K562 (cell line): ENCODE results near the gene UBE2A. TPM values are rescaled to one million over a fixed set of nuclear protein-coding genes. Genes with fewer than 3 reads are reported as not detected.

Experiments
- ATAC-seq: fragments of 200-7000 bp; cut with Tn5 transposase; 3 replicates; pipeline ENCODE4 v1.9.1; 2020; ENCODE audit warnings: moderate library complexity
- BruUV-seq: library from RNA; stranded (reverse); fragments of 400-500 nt; replicated peaks from 2 replicates; lab custom pipeline; 2021; lab: Mats Ljungman, UMichigan
- CTCF ChIA-PET: fragments of 300-600 bp; formaldehyde crosslinking; extraction: SDS; loops from one replicate; lab custom pipeline; 2021; ENCODE audit warnings: low intra/inter-chr PET ratio; lab: Yijun Ruan, JAX
- POLR2A ChIA-PET: fragments of 300-600, 350-650 bp; sonication (Branson Sonifier 250); formaldehyde crosslinking; extraction: SDS; loops from one replicate; lab custom pipeline; 2021; ENCODE audit warnings: antibody characterized with exemption, inconsistent platforms; lab: Yijun Ruan, JAX
- DNase-seq, 4 experiments: peaks; one replicate each; pipeline versions ENCODE4 v3.0.0 to v3.0.0-alpha.2; 2011 to 2018; ENCODE audit warnings: low spot score in 3 of 4, mixed read lengths in 3 of 4; ENCODE audit errors: extremely low read depth in 1 of 4
- FAIRE-seq: peaks from 2 replicates; lab custom pipeline; 2011; peaks lifted over from hg19 to GRCh38; lab: Jason Lieb, UNC
- H2AFZ ChIP-seq: 2 replicates; pipeline ENCODE4 v1.6.0; 2011; ENCODE audit warnings: low read depth, low read length, control low read depth, inconsistent platforms
- H3K27ac ChIP-seq: fragments of 200-600 bp; 3 replicates; pipeline ENCODE4 v1.8.0; 2011; ENCODE audit warnings: low read depth, mild to moderate bottlenecking, control low read depth, inconsistent platforms, low read length, moderate library complexity, mixed read lengths; ENCODE audit errors: extremely low read depth
- H3K27me3 ChIP-seq, 2 experiments: fragments of 300-600 bp in 1 of 2; 2 replicates in 1 of 2; 3 replicates in 1 of 2; pipeline versions ENCODE4 v1.6.0 to v1.8.0; 2011; ENCODE audit warnings: inconsistent platforms in 2 of 2, low read length in 2 of 2, mild to moderate bottlenecking in 1 of 2, mixed read lengths in 1 of 2, moderate library complexity in 1 of 2; ENCODE audit not compliant: control insufficient read depth in 2 of 2, insufficient read depth in 2 of 2
- H3K36me3 ChIP-seq: fragments of 300-600 bp; 3 replicates; pipeline ENCODE4 v1.8.0; 2011; ENCODE audit warnings: mild to moderate bottlenecking, low read length, inconsistent platforms; ENCODE audit not compliant: control insufficient read depth, insufficient read depth
- H3K4me1 ChIP-seq, 2 experiments: fragments of 200-600 bp in 1 of 2; replicated peaks in 1 of 2; 2 replicates in 1 of 2; 3 replicates in 1 of 2; pipeline versions ENCODE4 v1.5.1 to v1.8.0; 2011; ENCODE audit warnings: inconsistent platforms in 2 of 2, low read length in 2 of 2, mild to moderate bottlenecking in 1 of 2, mixed read lengths in 1 of 2, moderate library complexity in 1 of 2; ENCODE audit not compliant: control insufficient read depth in 2 of 2, insufficient read depth in 2 of 2
- H3K4me2 ChIP-seq: 2 replicates; pipeline ENCODE4 v1.6.1; 2011; ENCODE audit warnings: low read length, control low read depth, inconsistent platforms, mixed read lengths; ENCODE audit not compliant: insufficient read depth
- H3K4me3 ChIP-seq: fragments of 200-600 bp; sonication (generic), shearing (Covaris generic); 2 replicates; pipeline ENCODE4 v1.5.1; 2016; ENCODE audit warnings: control low read depth, inconsistent platforms
- H3K79me2 ChIP-seq: fragments of 200-600 bp; 3 replicates; pipeline ENCODE4 v1.8.0; 2011; ENCODE audit warnings: low read length, inconsistent platforms; ENCODE audit not compliant: control insufficient read depth, insufficient read depth
- H3K9ac ChIP-seq, 2 experiments: 2 replicates each; pipeline versions ENCODE4 v1.6.0 to v1.6.1; 2011; ENCODE audit warnings: low read depth in 2 of 2, low read length in 2 of 2, control low read depth in 1 of 2, inconsistent platforms in 1 of 2, mild to moderate bottlenecking in 1 of 2, mixed read lengths in 1 of 2; ENCODE audit not compliant: insufficient read depth in 1 of 2
- H3K9me1 ChIP-seq: one replicate; pipeline ENCODE4 v1.6.0; 2011; ENCODE audit warnings: inconsistent platforms, mild to moderate bottlenecking, low read length, moderate library complexity; ENCODE audit not compliant: control insufficient read depth, insufficient read depth
- H3K9me3 ChIP-seq: replicated peaks from 2 replicates; pipeline ENCODE4 v1.5.1; 2011; ENCODE audit warnings: low read depth, low read length, inconsistent platforms; ENCODE audit not compliant: control insufficient read depth, insufficient read depth
- H4K20me1 ChIP-seq: replicated peaks from 2 replicates; pipeline ENCODE4 v1.6.1; 2011; ENCODE audit warnings: low read length, inconsistent platforms, mixed read lengths; ENCODE audit not compliant: control insufficient read depth, insufficient read depth
- AFF4 ChIP-seq: sonication (generic); formaldehyde crosslinking; IDR thresholded peaks from 2 replicates; pipeline ENCODE4 v1.8.0; 2023; ENCODE audit warnings: mild to moderate bottlenecking, missing genetic modification reagents
- CREB3 ChIP-seq: fragments of 450-650 bp; conservative IDR thresholded peaks from 2 replicates; pipeline ENCODE4 v1.6.1; 2016; ENCODE audit warnings: missing genetic modification characterization, low read depth, mild to moderate bottlenecking, missing compliant biosample characterization, moderate library complexity
- ELK3 ChIP-seq: fragments of 450-650 bp; formaldehyde crosslinking; IDR thresholded peaks from 2 replicates; pipeline ENCODE4 v1.4.0; 2020; ENCODE audit warnings: mild to moderate bottlenecking
- GATAD2A ChIP-seq: fragments of 450-650 bp; IDR thresholded peaks from 2 replicates; pipeline ENCODE4 v1.6.1; 2017
- SNIP1 ChIP-seq: fragments of 450-650 bp; IDR thresholded peaks from 2 replicates; pipeline ENCODE4 v1.7.1; 2017; ENCODE audit warnings: low read depth, mild to moderate bottlenecking
- ZHX1 ChIP-seq: fragments of 150-350 bp; conservative IDR thresholded peaks from 2 replicates; pipeline ENCODE4 v1.6.1; 2014; ENCODE audit warnings: low read length
- ZNF23 ChIP-seq: fragments of 250-450 bp; sonication (Bioruptor Pico); IDR thresholded peaks from 2 replicates; pipeline ENCODE4 v1.4.0; 2020; ENCODE audit warnings: mild to moderate bottlenecking
- ZNF507 ChIP-seq: conservative IDR thresholded peaks from 2 replicates; pipeline ENCODE4 v1.6.1; 2017; ENCODE audit warnings: missing genetic modification characterization, missing compliant biosample characterization
- WGBS: fragments of 100-300 bp; shearing (Covaris generic); methylation state at CpG from one replicate; pipeline ENCODE4 v1.1.6; 2016; ENCODE audit warnings: low coverage, mixed read lengths; ENCODE audit not compliant: insufficient coverage; ENCODE audit errors: missing lambda C conversion rate; 5-methylcytosine and 5-hydroxymethylcytosine counted together
- in situ Hi-C: fragments of 300-500 bp; cut with MboI; formaldehyde crosslinking; loops from 4 replicates; pipeline ENCODE4 v1.15.0; 2018; ENCODE audit warnings: inconsistent platforms, mixed read lengths
- intact Hi-C: fragments of 100-400 bp; cut with micrococcal nuclease; formaldehyde crosslinking; loops from 2 replicates; pipeline ENCODE4 v1.14.2; 2022
- polyA plus RNA-seq, 8 experiments: library from polyadenylated mRNA; depleted of rRNA in 4 of 8; stranded (reverse) in 5 of 8; unstranded in 3 of 8; fragments of >200 nt; fragmentation: Nextera tagmentation in 2 of 8; fragmentation: Illumina TruSeq in 1 of 8; extraction: Ambion mirVana in 2 of 8; extraction: Trizol in 1 of 8; gene quantifications; 2 replicates each; pipeline versions ENCODE4 v1.2.1 to v1.2.3, GENCODE V29; 2011 to 2014; ENCODE audit warnings: inconsistent platforms in 1 of 8, missing spikeins in 1 of 8
- total RNA-seq, 7 experiments: library from RNA; depleted of rRNA in 6 of 7; stranded (reverse); fragments of >200 nt in 6 of 7; fragmentation: Illumina TruSeq in 2 of 7; extraction: Trizol in 2 of 7; gene quantifications; 2 replicates each; pipeline versions ENCODE4 v1.2.1 to v1.2.3, GENCODE V29; 2011 to 2021; ENCODE audit warnings: low replicate concordance in 1 of 7
- TF ChIP-seq, protein P1 (sequence below), 2 experiments: fragments of 200-800 bp in 1 of 2; sonication (Bioruptor generic) in 1 of 2; sonication (generic) in 1 of 2; formaldehyde crosslinking in 1 of 2; IDR thresholded peaks in 1 of 2; conservative IDR thresholded peaks in 1 of 2; 2 replicates each; pipeline versions ENCODE4 v1.5.0 to v1.6.1; 2016 to 2020; ENCODE audit warnings: missing compliant biosample characterization in 1 of 2, missing genetic modification characterization in 1 of 2, missing genetic modification reagents in 1 of 2
- TF ChIP-seq, protein P2 (sequence below): fragments of 250-450 bp; sonication (Bioruptor Pico); IDR thresholded peaks from 2 replicates; pipeline ENCODE4 v1.4.0; 2020

Gene UBE2A
- total and polyA plus RNA-seq, 9 of the 15 experiments (the other 6 are each of a cell fraction or from before 2014, with no cell fraction given): 21.6 to 87.6 (median 47.8) TPM

DNA sequence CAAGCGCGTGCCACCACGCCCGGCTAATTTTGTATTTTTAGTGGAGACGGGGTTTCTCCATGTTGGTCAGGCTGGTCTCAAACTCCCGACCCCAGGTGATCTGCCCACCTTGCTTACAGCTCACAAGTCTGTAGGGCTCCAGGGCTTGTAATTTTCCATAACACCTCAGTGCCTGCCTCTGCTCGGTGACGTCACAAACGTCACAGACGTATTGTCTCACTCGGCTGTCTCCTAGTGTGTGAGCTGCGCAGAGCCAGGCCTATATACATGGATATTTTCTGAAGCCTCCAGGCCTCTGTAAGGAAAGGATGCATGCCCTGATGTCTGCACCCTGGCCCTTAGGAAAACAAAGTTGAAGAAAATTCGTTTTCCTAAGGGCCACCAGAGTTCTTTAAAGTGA lies 40.4 kb downstream of the UBE2A start:
- H3K79me2 ChIP-seq: no peaks in the 10 kb centered on the region
- no peaks in the 10 kb centered on the region for H3K9me1 ChIP-seq
- no peaks in the 10 kb centered on the region for H3K36me3 ChIP-seq
- H3K4me3 ChIP-seq: no peak overlapping the region
- no peaks in the 10 kb centered on the region for H3K27me3 ChIP-seq
- DNase-seq: peak in 2 of 4 experiments; percentile 14 to 37
- ChIA-PET CTCF (no interaction called here), POLR2A (interaction anchor here (1.1 to 1.6 kb wide), 2 partner anchors 9 to 76 kb away, joined by 3 to 4 read pairs; partner anchors contain the start of gene NKRF)
- intact Hi-C loops: no loop called here
- H3K9me3 ChIP-seq: no peaks in the 10 kb centered on the region
- WGBS: 62% methylated on average over 7 of the region's 13 CpGs
- no peaks in the 10 kb centered on the region for H4K20me1 ChIP-seq
- BruUV-seq: no TSS peak
- FAIRE-seq: no peak
- H3K9ac ChIP-seq: no peak overlapping the region; a peak in 1 of 4 replicates
- no peaks in the 10 kb centered on the region for H3K4me1 ChIP-seq
- in situ Hi-C loops: loop anchor here (5.0 kb wide), 1 partner anchor 118 kb away; no protein-coding TSS in a partner anchor
- peak; percentile 51 for ATAC-seq
- no peak overlapping the region for H3K4me2 ChIP-seq
- no peak overlapping the region for H2AFZ ChIP-seq
- H3K27ac ChIP-seq: no peak overlapping the region
- TF ChIP-seq GATAD2A (no peak), SNIP1 (no peak), ZNF23 (CRISPR knock-in tag) (no peak), CREB3 (tag) (no peak), ELK3 (CRISPR knock-in tag) (no peak), ZNF507 (tag) (no peak), AFF4 (CRISPR knock-in tag) (no peak), ZHX1 (no peak)
- TF ChIP-seq, protein P1, sequence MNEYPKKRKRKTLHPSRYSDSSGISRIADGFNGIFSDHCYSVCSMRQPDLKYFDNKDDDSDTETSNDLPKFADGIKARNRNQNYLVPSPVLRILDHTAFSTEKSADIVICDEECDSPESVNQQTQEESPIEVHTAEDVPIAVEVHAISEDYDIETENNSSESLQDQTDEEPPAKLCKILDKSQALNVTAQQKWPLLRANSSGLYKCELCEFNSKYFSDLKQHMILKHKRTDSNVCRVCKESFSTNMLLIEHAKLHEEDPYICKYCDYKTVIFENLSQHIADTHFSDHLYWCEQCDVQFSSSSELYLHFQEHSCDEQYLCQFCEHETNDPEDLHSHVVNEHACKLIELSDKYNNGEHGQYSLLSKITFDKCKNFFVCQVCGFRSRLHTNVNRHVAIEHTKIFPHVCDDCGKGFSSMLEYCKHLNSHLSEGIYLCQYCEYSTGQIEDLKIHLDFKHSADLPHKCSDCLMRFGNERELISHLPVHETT (CRISPR knock-in tag; conservative IDR thresholded peaks at IDR 0.05 in 1 of 2, IDR thresholded peaks at IDR 0.05 in 1 of 2): no peak
- TF ChIP-seq, protein P2, sequence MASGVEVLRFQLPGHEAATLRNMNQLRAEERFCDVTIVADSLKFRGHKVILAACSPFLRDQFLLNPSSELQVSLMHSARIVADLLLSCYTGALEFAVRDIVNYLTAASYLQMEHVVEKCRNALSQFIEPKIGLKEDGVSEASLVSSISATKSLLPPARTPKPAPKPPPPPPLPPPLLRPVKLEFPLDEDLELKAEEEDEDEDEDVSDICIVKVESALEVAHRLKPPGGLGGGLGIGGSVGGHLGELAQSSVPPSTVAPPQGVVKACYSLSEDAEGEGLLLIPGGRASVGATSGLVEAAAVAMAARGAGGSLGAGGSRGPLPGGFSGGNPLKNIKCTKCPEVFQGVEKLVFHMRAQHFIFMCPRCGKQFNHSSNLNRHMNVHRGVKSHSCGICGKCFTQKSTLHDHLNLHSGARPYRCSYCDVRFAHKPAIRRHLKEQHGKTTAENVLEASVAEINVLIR (CRISPR knock-in tag): no peak
